ENCODE results near the gene CHST13.

GRCh38 chr3:126537116-126537729 is 13.3 kb downstream of the CHST13 start:
- no peak for TF ChIP-seq CTCF (IDR thresholded peaks at IDR 0.05)
- no peak for TF ChIP-seq POLR2A (IDR thresholded peaks at IDR 0.05)
